Testis (tissue), 2 donors: Measurements from ENCODE around the gene ARPC5.

Source experiments
- CTCF ChIP-seq, 3 experiments: fragments of 450-650 bp in 2 of 3; fragments of 200-600 bp in 1 of 3; sonication (generic) in 1 of 3; IDR thresholded peaks; one replicate each; pipeline ENCODE4 v1.5.1; 2016 to 2019; ENCODE audit warnings: antibody characterized with exemption in 3 of 3, mild to moderate bottlenecking in 2 of 3, moderate library complexity in 1 of 3
- POLR2A ChIP-seq: fragments of 450-650 bp; IDR thresholded peaks from one replicate; pipeline ENCODE4 v1.6.1; 2017; ENCODE audit warnings: antibody characterized with exemption, mild to moderate bottlenecking, moderate library complexity

- TF ChIP-seq CTCF (IDR thresholded peaks at IDR 0.05) (no peak), POLR2A (no peak)
Observed at GRCh38 chr1:183646776-183647175, 11.2 kb upstream of the ARPC5 start.
